ENCODE measurements around the gene IRGM.
"Not testable (repeated sequence)": the region's sequence is repeated elsewhere in the genome, so short reads cannot be mapped to it uniquely, and the experiment has no call there.

IRGM gene

GRCh38 chr5:150815010-150815409 lies 31.3 kb upstream of the IRGM start:
- H3K27me3 ChIP-seq (ENCODE audit: control insufficient read depth, insufficient read depth, low read length) = no peaks in the 10 kb centered on the region
- H2AFZ ChIP-seq = no peak overlapping the region
- H3K9me3 ChIP-seq (ENCODE audit: control insufficient read depth, low read length) = no peaks in the 10 kb centered on the region
- no peak overlapping the region for H3K27ac ChIP-seq
- no peak overlapping the region for H3K4me3 ChIP-seq (ENCODE audit: low read depth, low read length)
- TF ChIP-seq, protein P1, sequence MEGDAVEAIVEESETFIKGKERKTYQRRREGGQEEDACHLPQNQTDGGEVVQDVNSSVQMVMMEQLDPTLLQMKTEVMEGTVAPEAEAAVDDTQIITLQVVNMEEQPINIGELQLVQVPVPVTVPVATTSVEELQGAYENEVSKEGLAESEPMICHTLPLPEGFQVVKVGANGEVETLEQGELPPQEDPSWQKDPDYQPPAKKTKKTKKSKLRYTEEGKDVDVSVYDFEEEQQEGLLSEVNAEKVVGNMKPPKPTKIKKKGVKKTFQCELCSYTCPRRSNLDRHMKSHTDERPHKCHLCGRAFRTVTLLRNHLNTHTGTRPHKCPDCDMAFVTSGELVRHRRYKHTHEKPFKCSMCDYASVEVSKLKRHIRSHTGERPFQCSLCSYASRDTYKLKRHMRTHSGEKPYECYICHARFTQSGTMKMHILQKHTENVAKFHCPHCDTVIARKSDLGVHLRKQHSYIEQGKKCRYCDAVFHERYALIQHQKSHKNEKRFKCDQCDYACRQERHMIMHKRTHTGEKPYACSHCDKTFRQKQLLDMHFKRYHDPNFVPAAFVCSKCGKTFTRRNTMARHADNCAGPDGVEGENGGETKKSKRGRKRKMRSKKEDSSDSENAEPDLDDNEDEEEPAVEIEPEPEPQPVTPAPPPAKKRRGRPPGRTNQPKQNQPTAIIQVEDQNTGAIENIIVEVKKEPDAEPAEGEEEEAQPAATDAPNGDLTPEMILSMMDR (IDR thresholded peaks at IDR 0.05) = no peak
- H3K79me2 ChIP-seq = no peaks in the 10 kb centered on the region
- no peaks in the 10 kb centered on the region for H3K4me1 ChIP-seq
- H3K4me2 ChIP-seq (ENCODE audit: low read length) = no peak overlapping the region
- no peaks in the 10 kb centered on the region for H3K36me3 ChIP-seq (ENCODE audit: control insufficient read depth, insufficient read depth, low read length)
- H3K9ac ChIP-seq = no peak overlapping the region

DNA sequence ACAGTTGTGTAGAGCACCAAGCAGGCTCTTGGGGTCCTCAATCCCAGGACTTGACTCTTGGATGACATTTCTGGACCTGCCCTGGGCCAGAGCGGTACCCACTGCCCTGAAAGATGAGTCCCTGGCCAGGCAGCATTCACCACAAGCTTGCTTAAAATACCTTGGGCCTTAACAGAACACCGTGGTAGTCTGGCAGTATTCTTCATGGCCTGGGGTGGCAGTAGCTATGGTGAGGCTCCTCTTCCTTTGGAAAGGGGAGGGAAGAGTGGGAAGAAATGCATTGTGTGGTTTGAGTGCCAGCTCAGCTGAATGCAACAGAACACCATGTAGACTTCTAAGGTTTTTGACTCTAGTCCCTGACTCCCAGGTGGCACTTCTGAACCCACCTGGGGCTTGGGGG lies 29.4 kb upstream of the IRGM start:
- Histone ChIP-seq H3K4me3 (ENCODE audit: low read depth, low read length) (no peak overlapping the region), H3K9me3 (ENCODE audit: control insufficient read depth, low read length) (no peaks in the 10 kb centered on the region), H3K27ac (no peak overlapping the region), H2AFZ (no peak overlapping the region), H3K4me2 (ENCODE audit: low read length) (no peak overlapping the region), H3K79me2 (no peaks in the 10 kb centered on the region), H3K27me3 (ENCODE audit: control insufficient read depth, insufficient read depth, low read length) (no peaks in the 10 kb centered on the region), H3K36me3 (ENCODE audit: control insufficient read depth, insufficient read depth, low read length) (no peaks in the 10 kb centered on the region), H3K4me1 (no peaks in the 10 kb centered on the region), H3K9ac (no peak overlapping the region)
- TF ChIP-seq, protein P1 (IDR thresholded peaks at IDR 0.05) = no peak

DNA sequence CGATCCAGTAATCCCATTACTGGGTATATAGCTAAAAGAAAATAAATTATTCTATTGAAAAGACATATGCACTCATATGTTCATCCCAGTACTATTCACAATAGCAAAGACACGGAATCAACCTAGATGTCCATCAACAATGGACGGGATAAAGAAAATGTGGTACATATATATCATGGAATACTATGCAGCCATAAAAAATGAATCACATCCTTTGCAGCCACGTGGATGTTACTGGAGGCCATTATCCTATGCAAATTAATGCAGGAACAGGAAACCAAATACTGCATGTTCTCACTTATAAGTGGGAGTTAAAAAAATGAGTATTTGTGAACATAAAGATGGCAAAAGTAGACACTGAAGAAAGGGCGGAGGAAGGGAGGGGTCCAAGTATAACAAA lies 16.6 kb upstream of the IRGM start:
- no peak overlapping the region for H3K4me2 ChIP-seq (ENCODE audit: low read length)
- H3K9me3 ChIP-seq (ENCODE audit: control insufficient read depth, low read length) = no peaks in the 10 kb centered on the region
- no peak overlapping the region for H3K9ac ChIP-seq
- H2AFZ ChIP-seq = no peak overlapping the region
- no peaks in the 10 kb centered on the region for H3K27me3 ChIP-seq (ENCODE audit: control insufficient read depth, insufficient read depth, low read length)
- no peak overlapping the region for H3K27ac ChIP-seq
- H3K4me1 ChIP-seq = no peaks in the 10 kb centered on the region
- no peaks in the 10 kb centered on the region for H3K79me2 ChIP-seq
- H3K4me3 ChIP-seq (ENCODE audit: low read depth, low read length) = no peak overlapping the region
- TF ChIP-seq, protein P1 (IDR thresholded peaks at IDR 0.05) = no peak
- no peaks in the 10 kb centered on the region for H3K36me3 ChIP-seq (ENCODE audit: control insufficient read depth, insufficient read depth, low read length)

GRCh38 chr5:150831821-150832220 lies 14.5 kb upstream of the IRGM start:
- H3K4me3 ChIP-seq (ENCODE audit: low read depth, low read length); H3K36me3 ChIP-seq (ENCODE audit: control insufficient read depth, insufficient read depth, low read length); H3K27me3 ChIP-seq (ENCODE audit: control insufficient read depth, insufficient read depth, low read length); H3K9ac ChIP-seq; H3K4me2 ChIP-seq (ENCODE audit: low read length); H2AFZ ChIP-seq; H3K79me2 ChIP-seq; H3K27ac ChIP-seq; H3K9me3 ChIP-seq (ENCODE audit: control insufficient read depth, low read length); H3K4me1 ChIP-seq: not testable (repeated sequence)

- H3K4me3 ChIP-seq (ENCODE audit: low read depth, low read length) = no peak overlapping the region
- no peaks in the 10 kb centered on the region for H3K79me2 ChIP-seq
- TF ChIP-seq, protein P1 (IDR thresholded peaks at IDR 0.05) = no peak
- no peaks in the 10 kb centered on the region for H3K9me3 ChIP-seq (ENCODE audit: control insufficient read depth, low read length)
- H2AFZ ChIP-seq = no peak overlapping the region
- no peaks in the 10 kb centered on the region for H3K27me3 ChIP-seq (ENCODE audit: control insufficient read depth, insufficient read depth, low read length)
- H3K36me3 ChIP-seq (ENCODE audit: control insufficient read depth, insufficient read depth, low read length) = no peaks in the 10 kb centered on the region
- no peak overlapping the region for H3K27ac ChIP-seq
- no peaks in the 10 kb centered on the region for H3K4me1 ChIP-seq
- no peak overlapping the region for H3K9ac ChIP-seq
- H3K4me2 ChIP-seq (ENCODE audit: low read length) = no peak overlapping the region
These were observed 10.3 kb upstream of the IRGM start for GRCh38 chr5:150836064-150836463.
